ENCODE results near the gene COPZ2. TPM values are rescaled to one million over a fixed set of nuclear protein-coding genes. Genes with fewer than 3 reads are reported as not detected.
"Not testable (repeated sequence)": the region's sequence is repeated elsewhere in the genome, so short reads cannot be mapped to it uniquely, and the experiment has no call there.

The COPZ2 gene
- total and polyA plus RNA-seq, 3 donors from 2014 or later: 13.2 to 47.6 (median 14.7) TPM

- intact Hi-C loops (cut with DNase I; ENCODE audit: low total_unique reads): no loop called here
- H3K4me1 ChIP-seq: peaks cover 31% of the 10 kb centered on the region
- peak overlapping the region; percentile 36 to 39 for H3K4me3 ChIP-seq
- TF ChIP-seq CTCF (IDR thresholded peaks at IDR 0.05): peak in 1 of 3 experiments; percentile 6
- no peak for TF ChIP-seq POLR2A (IDR thresholded peaks at IDR 0.05)
- 0 to 1% methylated on average over 24 to 53 of the region's 54 CpGs for WGBS, 2 donors
- no peak for DNase-seq
- no peaks in the 10 kb centered on the region for H3K36me3 ChIP-seq (ENCODE audit: low read depth, missing control alignments)
- no peak overlapping the region for H3K27ac ChIP-seq
- no peaks in the 10 kb centered on the region for H3K27me3 ChIP-seq
- H3K9me3 ChIP-seq: no peaks in the 10 kb centered on the region
Observed at GRCh38 chr17:48024149-48025039, 13.2 kb downstream of the COPZ2 start.

GRCh38 chr17:48023400-48024148 lies 14.0 kb downstream of the COPZ2 start:
- H3K36me3 ChIP-seq (ENCODE audit: low read depth, missing control alignments): no peaks in the 10 kb centered on the region
- peaks cover 31% of the 10 kb centered on the region for H3K4me1 ChIP-seq
- H3K27ac ChIP-seq: no peak overlapping the region
- H3K9me3 ChIP-seq: no peaks in the 10 kb centered on the region
- 1 to 14% methylated on average over 13 to 44 of the region's 54 CpGs for WGBS, 2 donors
- intact Hi-C loops (cut with DNase I; ENCODE audit: low total_unique reads): no loop called here
- peak; percentile 85 for DNase-seq
- TF ChIP-seq POLR2A (IDR thresholded peaks at IDR 0.05) (no peak), CTCF (IDR thresholded peaks at IDR 0.05) (peak in 1 of 3 experiments; percentile 34)
- peak overlapping the region; percentile 36 to 39 for H3K4me3 ChIP-seq
- H3K27me3 ChIP-seq: no peaks in the 10 kb centered on the region

- Histone ChIP-seq H3K27me3 (no peaks in the 10 kb centered on the region), H3K4me1 (peaks cover 31% of the 10 kb centered on the region), H3K36me3 (ENCODE audit: low read depth, missing control alignments) (no peaks in the 10 kb centered on the region), H3K27ac (no peak overlapping the region), H3K9me3 (no peaks in the 10 kb centered on the region), H3K4me3 (peak overlapping the region; percentile 36 to 39)
- intact Hi-C loops (cut with DNase I; ENCODE audit: low total_unique reads): no loop called here
- 38 to 59% methylated on average over 6 of the region's 6 CpGs for WGBS, 2 donors
- no peak for TF ChIP-seq POLR2A (IDR thresholded peaks at IDR 0.05)
- no peak for TF ChIP-seq CTCF (IDR thresholded peaks at IDR 0.05)
- no peak for DNase-seq
Observed at GRCh38 chr17:48022901-48023300, 14.7 kb downstream of the COPZ2 start.

GRCh38 chr17:48021934-48022333 lies 15.7 kb downstream of the COPZ2 start:
- DNase-seq: no peak
- peaks cover 29% of the 10 kb centered on the region for H3K4me1 ChIP-seq
- no peak for TF ChIP-seq POLR2A (IDR thresholded peaks at IDR 0.05)
- no peak for TF ChIP-seq CTCF (IDR thresholded peaks at IDR 0.05)
- intact Hi-C loops (cut with DNase I; ENCODE audit: low total_unique reads): no loop called here
- 74 to 75% methylated on average over 5 of the region's 5 CpGs for WGBS, 2 donors
- H3K27me3 ChIP-seq: no peaks in the 10 kb centered on the region
- no peaks in the 10 kb centered on the region for H3K36me3 ChIP-seq (ENCODE audit: low read depth, missing control alignments)
- H3K9me3 ChIP-seq: no peaks in the 10 kb centered on the region
- H3K27ac ChIP-seq: no peak overlapping the region
- H3K4me3 ChIP-seq: no peak overlapping the region

GRCh38 chr17:48017817-48018158 lies 19.8 kb downstream of the COPZ2 start:
- WGBS, 2 donors: 86 to 88% methylated on average over 4 of the region's 4 CpGs
- intact Hi-C loops (cut with DNase I; ENCODE audit: low total_unique reads); DNase-seq; H3K9me3 ChIP-seq; H3K4me3 ChIP-seq; H3K27me3 ChIP-seq; H3K36me3 ChIP-seq (ENCODE audit: low read depth, missing control alignments); H3K27ac ChIP-seq; H3K4me1 ChIP-seq: not testable (repeated sequence)

Measured in testis (tissue), 3 donors.